Spleen (tissue), 11 donors: ENCODE results near the gene IZUMO2. TPM values are rescaled to one million over a fixed set of nuclear protein-coding genes. Genes with fewer than 3 reads are reported as not detected.
A peak's percentile ranks its signal among the peaks of the same experiment; 100 is the strongest.
"Not testable (repeated sequence)": the region's sequence is repeated elsewhere in the genome, so short reads cannot be mapped to it uniquely, and the experiment has no call there.

Experiments used
- DNase-seq: peaks from one replicate; pipeline ENCODE4 v3.0.0-alpha.2; 2020
- H3K27ac ChIP-seq, 8 donors: fragments of 200-600 bp; sonication (generic) in 7 of 8; 1 replicate in 4 of 8; 2 replicates in 4 of 8; pipeline versions ENCODE4 v1.5.0 to v1.8.0; 2016 to 2021; ENCODE audit warnings: inconsistent platforms in 4 of 8, mild to moderate bottlenecking in 4 of 8, moderate library complexity in 1 of 8
- H3K27me3 ChIP-seq, 7 donors: fragments of 200-600 bp; sonication (generic) in 6 of 7; replicated peaks in 1 of 7; 1 replicate in 4 of 7; 2 replicates in 3 of 7; pipeline versions ENCODE4 v1.5.0 to v1.8.0; 2016 to 2021; ENCODE audit warnings: inconsistent platforms in 3 of 7, mild to moderate bottlenecking in 1 of 7
- H3K36me3 ChIP-seq, 6 donors: fragments of 200-600 bp; sonication (generic) in 5 of 6; 1 replicate in 4 of 6; 2 replicates in 2 of 6; pipeline versions ENCODE4 v1.5.0 to v1.8.0; 2016 to 2021; ENCODE audit warnings: inconsistent platforms in 2 of 6
- H3K4me1 ChIP-seq, 6 donors: fragments of 200-600 bp; sonication (generic) in 5 of 6; 1 replicate in 3 of 6; 2 replicates in 3 of 6; pipeline versions ENCODE4 v1.5.0 to v1.8.0; 2016 to 2021; ENCODE audit warnings: inconsistent platforms in 3 of 6
- H3K4me3 ChIP-seq, 8 donors: fragments of 200-600 bp; sonication (generic) in 7 of 8; 1 replicate in 4 of 8; 2 replicates in 4 of 8; pipeline versions ENCODE4 v1.5.0 to v1.8.0; 2016 to 2021; ENCODE audit warnings: inconsistent platforms in 4 of 8, mild to moderate bottlenecking in 4 of 8, moderate library complexity in 2 of 8
- H3K9me3 ChIP-seq, 8 donors: fragments of 200-600 bp; sonication (generic) in 7 of 8; 1 replicate in 4 of 8; 2 replicates in 4 of 8; pipeline versions ENCODE4 v1.5.0 to v1.8.0; 2016 to 2021; ENCODE audit warnings: inconsistent platforms in 4 of 8
- WGBS, 5 donors: extraction: QIAGEN DNeasy Blood & Tissue Kit in 3 of 5; methylation state at CpG; one replicate each; pipeline versions ENCODE4 v1.1.5 to v1.1.7; 2013 to 2018; 5-methylcytosine and 5-hydroxymethylcytosine counted together
- intact Hi-C: fragments of 100-400 bp; cut with DNase I; formaldehyde crosslinking; loops from one replicate; pipeline ENCODE4 v1.15.0; 2023; ENCODE audit warnings: low total_unique reads
- polyA plus RNA-seq, 3 donors: library from polyadenylated mRNA; stranded (reverse); fragments of 200-250 nt; gene quantifications; one replicate each; pipeline ENCODE4 v1.2.1, GENCODE V29; 2013
- total RNA-seq, 7 donors: library from RNA; depleted of rRNA in 3 of 7; stranded (reverse); fragments of >200 nt in 3 of 7; fragmentation: NEBNext Ultra II Directional in 4 of 7; extraction: Animal tissue kit (Norgen Biotek cat#: 25700) in 4 of 7; gene quantifications; one replicate each; pipeline versions ENCODE4 v1.1.0 to v1.2.1, GENCODE V29; 2016 to 2021
- TF ChIP-seq, protein P1 (sequence below), 11 experiments: fragments of 200-600 bp in 7 of 11; fragments of 450-650 bp in 4 of 11; sonication (generic) in 4 of 11; IDR thresholded peaks in 8 of 11; conservative IDR thresholded peaks in 3 of 11; 1 replicate in 7 of 11; 2 replicates in 4 of 11; pipeline versions ENCODE4 v1.4.0 to v1.8.0; 2016 to 2021; ENCODE audit warnings: antibody characterized with exemption in 11 of 11, inconsistent platforms in 4 of 11, mild to moderate bottlenecking in 1 of 11
- donor health status: healthy with polysubstance abuse.
- donor health status: DM: no; HTN: no; CAD: no; lungs with moderate emphysema.
- donor health status: DM: no; HTN: no; CAD: no.
- donor health status: Bipolar disorder and iron deficiency.
- donor health status: healthy.
- donor health status: DM: no; HTN: no; CAD: no.
- donor health status: DM: yes; HTN: yes; CAD: no.

IZUMO2 gene
- total and polyA plus RNA-seq, 10 donors = not detected

GRCh38 chr19:50136603-50137365 lies 26.3 kb downstream of the IZUMO2 start:
- intact Hi-C loops, H3K9me3 ChIP-seq, H3K4me1 ChIP-seq, H3K27ac ChIP-seq, H3K36me3 ChIP-seq: not testable (repeated sequence)
- TF ChIP-seq, protein P1, sequence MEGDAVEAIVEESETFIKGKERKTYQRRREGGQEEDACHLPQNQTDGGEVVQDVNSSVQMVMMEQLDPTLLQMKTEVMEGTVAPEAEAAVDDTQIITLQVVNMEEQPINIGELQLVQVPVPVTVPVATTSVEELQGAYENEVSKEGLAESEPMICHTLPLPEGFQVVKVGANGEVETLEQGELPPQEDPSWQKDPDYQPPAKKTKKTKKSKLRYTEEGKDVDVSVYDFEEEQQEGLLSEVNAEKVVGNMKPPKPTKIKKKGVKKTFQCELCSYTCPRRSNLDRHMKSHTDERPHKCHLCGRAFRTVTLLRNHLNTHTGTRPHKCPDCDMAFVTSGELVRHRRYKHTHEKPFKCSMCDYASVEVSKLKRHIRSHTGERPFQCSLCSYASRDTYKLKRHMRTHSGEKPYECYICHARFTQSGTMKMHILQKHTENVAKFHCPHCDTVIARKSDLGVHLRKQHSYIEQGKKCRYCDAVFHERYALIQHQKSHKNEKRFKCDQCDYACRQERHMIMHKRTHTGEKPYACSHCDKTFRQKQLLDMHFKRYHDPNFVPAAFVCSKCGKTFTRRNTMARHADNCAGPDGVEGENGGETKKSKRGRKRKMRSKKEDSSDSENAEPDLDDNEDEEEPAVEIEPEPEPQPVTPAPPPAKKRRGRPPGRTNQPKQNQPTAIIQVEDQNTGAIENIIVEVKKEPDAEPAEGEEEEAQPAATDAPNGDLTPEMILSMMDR (IDR thresholded peaks at IDR 0.05 in 8 of 11, conservative IDR thresholded peaks at IDR 0.05 in 3 of 11) = peak in 2 of 11 experiments; percentile 23 to 24
- H3K4me3 ChIP-seq = peak overlapping the region in 1 of 8 donors; percentile 26
- 44 to 56% (median 47%) methylated on average over 19 to 22 of the region's 23 CpGs for WGBS, 5 donors
- H3K27me3 ChIP-seq = peaks cover 0 to 31% (median 20%) of the 10 kb centered on the region in 7 donors
- DNase-seq = peak; percentile 71

- H3K4me1 ChIP-seq, intact Hi-C loops, H3K27ac ChIP-seq, H3K36me3 ChIP-seq, H3K9me3 ChIP-seq, DNase-seq, H3K4me3 ChIP-seq: not testable (repeated sequence)
- TF ChIP-seq, protein P1 (IDR thresholded peaks at IDR 0.05 in 8 of 11, conservative IDR thresholded peaks at IDR 0.05 in 3 of 11) = peak in 3 of 11 experiments; percentile 14 to 33 (median 15)
- 89 to 92% (median 91%) methylated on average over 10 of the region's 10 CpGs for WGBS, 5 donors
- H3K27me3 ChIP-seq = peaks cover 0 to 31% (median 20%) of the 10 kb centered on the region in 7 donors
Observed at GRCh38 chr19:50135856-50136602, 27.1 kb downstream of the IZUMO2 start.

- H3K36me3 ChIP-seq, H3K9me3 ChIP-seq, DNase-seq, H3K27ac ChIP-seq, H3K4me3 ChIP-seq, intact Hi-C loops, H3K4me1 ChIP-seq: not testable (repeated sequence)
- 76 to 87% (median 81%) methylated on average over 15 to 19 of the region's 21 CpGs for WGBS, 5 donors
- peaks cover 0 to 31% (median 20%) of the 10 kb centered on the region in 7 donors for H3K27me3 ChIP-seq
Observed at GRCh38 chr19:50134777-50135719, 28.0 kb downstream of the IZUMO2 start.

GRCh38 chr19:50133518-50134492 lies 29.3 kb downstream of the IZUMO2 start:
- H3K4me1 ChIP-seq, H3K27ac ChIP-seq, intact Hi-C loops, DNase-seq, H3K4me3 ChIP-seq, H3K36me3 ChIP-seq, H3K9me3 ChIP-seq: not testable (repeated sequence)
- TF ChIP-seq, protein P1 (IDR thresholded peaks at IDR 0.05 in 8 of 11, conservative IDR thresholded peaks at IDR 0.05 in 3 of 11) = peak in 1 of 11 experiments; percentile 20
- peaks cover 0 to 31% (median 20%) of the 10 kb centered on the region in 7 donors for H3K27me3 ChIP-seq
- 59 to 74% (median 68%) methylated on average over 20 to 22 of the region's 31 CpGs for WGBS, 5 donors

DNA sequence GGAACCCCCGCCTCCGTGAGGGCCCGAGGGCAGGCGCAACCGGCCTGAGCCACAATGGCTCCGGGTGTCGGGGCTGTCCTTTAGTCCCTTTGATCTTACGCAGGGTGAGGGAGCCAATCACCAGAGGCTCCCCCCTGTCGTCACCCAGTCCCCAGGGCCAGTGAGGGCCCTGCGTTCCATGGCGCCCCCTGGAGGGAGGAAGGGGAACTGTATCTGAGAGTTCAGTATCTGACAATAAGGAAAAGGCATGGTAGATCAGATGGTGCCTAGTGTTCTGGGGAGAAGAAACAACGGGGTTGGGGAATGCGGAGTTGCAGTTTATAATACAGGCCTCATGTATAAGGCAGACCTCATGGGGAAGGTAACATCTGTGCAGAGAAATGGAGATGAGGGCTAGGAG lies 59.1 kb downstream of the IZUMO2 start:
- H3K9me3 ChIP-seq, H3K36me3 ChIP-seq, H3K27ac ChIP-seq, intact Hi-C loops, H3K27me3 ChIP-seq, DNase-seq, H3K4me1 ChIP-seq, H3K4me3 ChIP-seq: not testable (repeated sequence)
- WGBS, 5 donors = no CpG with 5 or more reads among the region's 13 CpGs

DNA sequence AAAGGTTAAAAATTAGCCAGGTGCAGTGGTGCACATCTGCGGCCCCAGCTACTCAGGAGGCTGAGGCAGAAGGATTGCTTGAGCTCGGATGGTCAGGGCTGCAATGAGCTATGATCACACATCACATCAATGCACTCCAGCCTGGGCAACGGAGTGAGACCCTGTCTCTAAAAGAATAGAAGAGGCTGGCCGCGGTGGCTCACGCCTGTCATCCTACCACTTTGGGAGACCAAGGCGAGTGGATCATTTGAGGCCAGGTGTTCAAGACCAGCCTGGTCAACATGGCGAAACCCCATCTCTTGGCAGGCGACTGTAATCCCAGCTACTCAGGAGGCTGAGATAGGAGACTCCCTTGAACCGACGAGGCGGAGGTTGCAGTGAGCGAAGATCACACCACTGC lies 59.7 kb downstream of the IZUMO2 start:
- 75 to 83% (median 78%) methylated on average over 5 to 6 of the region's 13 CpGs; no CpG with 5 or more reads in 2 of the 5 donors for WGBS, 5 donors
- not testable (repeated sequence) for H3K4me3 ChIP-seq

More for the DNA sequence above, 59.7 kb downstream of the IZUMO2 start:
- H3K36me3 ChIP-seq, intact Hi-C loops, H3K4me1 ChIP-seq, H3K9me3 ChIP-seq, H3K27ac ChIP-seq, DNase-seq: not testable (repeated sequence)
- peaks cover 0 to 10% (median 0%) of the 10 kb centered on the region in 7 donors for H3K27me3 ChIP-seq
